ENCODE measurements around the gene PPP4R3C.
"Not testable (repeated sequence)": the region's sequence is repeated elsewhere in the genome, so short reads cannot be mapped to it uniquely, and the experiment has no call there.

The PPP4R3C gene

GRCh38 chrX:27459129-27459528, 4.0 kb downstream of the PPP4R3C start:
- H3K14ac ChIP-seq (ENCODE audit: low read length); H3K27ac ChIP-seq (replicated peaks; ENCODE audit: low read length); H3K79me1 ChIP-seq (ENCODE audit: low read depth, low read length); H3K4me2 ChIP-seq (ENCODE audit: insufficient read depth, low read length, poor library complexity, severe bottlenecking); H2AK5ac ChIP-seq (ENCODE audit: low read depth, low read length); H3K18ac ChIP-seq (ENCODE audit: low read length); H3K23ac ChIP-seq (ENCODE audit: low read depth, low read length, poor library complexity); H3K4me3 ChIP-seq (ENCODE audit: low read length in 2 of 2); H2BK12ac ChIP-seq (ENCODE audit: low read length); H3K4ac ChIP-seq (ENCODE audit: low read length); H3K36me3 ChIP-seq (replicated peaks in 1 of 2; ENCODE audit: control insufficient read depth in 2 of 2, insufficient read depth in 2 of 2, low read length in 2 of 2); H2BK15ac ChIP-seq (ENCODE audit: low read length); H4K8ac ChIP-seq (ENCODE audit: low read depth, low read length); H3K9ac ChIP-seq (ENCODE audit: low read depth, low read length, poor library complexity); H4K91ac ChIP-seq (ENCODE audit: low read depth, low read length, poor library complexity); H2BK5ac ChIP-seq (ENCODE audit: low read length); H3K27me3 ChIP-seq (ENCODE audit: control insufficient read depth in 3 of 3, insufficient read depth in 3 of 3, low read depth in 1 of 3, low read length in 3 of 3); H2AFZ ChIP-seq (ENCODE audit: low read length); H2BK120ac ChIP-seq (ENCODE audit: low read depth, low read length); H3K4me1 ChIP-seq (ENCODE audit: control insufficient read depth in 2 of 2, insufficient read depth in 1 of 2, low read depth in 1 of 2, low read length in 2 of 2); H3K9me3 ChIP-seq (replicated peaks in 1 of 2; ENCODE audit: control insufficient read depth in 2 of 2, insufficient read depth in 1 of 2, low read depth in 1 of 2, low read length in 2 of 2); DNase-seq (ENCODE audit: low spot score): not testable (repeated sequence)
- no CpG with 5 or more reads among the region's 5 CpGs for WGBS, 2 donors (ENCODE audit: extremely low coverage in 2 of 2, insufficient read length in 2 of 2, insufficient replicate concordance in 1 of 2)

- not testable (repeated sequence) for H3K27me3 ChIP-seq (ENCODE audit: control insufficient read depth in 3 of 3, insufficient read depth in 3 of 3, low read depth in 1 of 3, low read length in 3 of 3); H3K27ac ChIP-seq (replicated peaks; ENCODE audit: low read length); H3K23ac ChIP-seq (ENCODE audit: low read depth, low read length, poor library complexity); H2AK5ac ChIP-seq (ENCODE audit: low read depth, low read length); H3K4me2 ChIP-seq (ENCODE audit: insufficient read depth, low read length, poor library complexity, severe bottlenecking); H3K9me3 ChIP-seq (replicated peaks in 1 of 2; ENCODE audit: control insufficient read depth in 2 of 2, insufficient read depth in 1 of 2, low read depth in 1 of 2, low read length in 2 of 2); H3K14ac ChIP-seq (ENCODE audit: low read length); H3K79me1 ChIP-seq (ENCODE audit: low read depth, low read length); H4K91ac ChIP-seq (ENCODE audit: low read depth, low read length, poor library complexity); DNase-seq (ENCODE audit: low spot score); H3K4ac ChIP-seq (ENCODE audit: low read length); H2BK5ac ChIP-seq (ENCODE audit: low read length); H3K9ac ChIP-seq (ENCODE audit: low read depth, low read length, poor library complexity); H4K8ac ChIP-seq (ENCODE audit: low read depth, low read length); H2AFZ ChIP-seq (ENCODE audit: low read length); H2BK12ac ChIP-seq (ENCODE audit: low read length); H2BK15ac ChIP-seq (ENCODE audit: low read length); H2BK120ac ChIP-seq (ENCODE audit: low read depth, low read length); H3K36me3 ChIP-seq (replicated peaks in 1 of 2; ENCODE audit: control insufficient read depth in 2 of 2, insufficient read depth in 2 of 2, low read length in 2 of 2); H3K18ac ChIP-seq (ENCODE audit: low read length); H3K4me1 ChIP-seq (ENCODE audit: control insufficient read depth in 2 of 2, insufficient read depth in 1 of 2, low read depth in 1 of 2, low read length in 2 of 2); H3K4me3 ChIP-seq (ENCODE audit: low read length in 2 of 2)
- WGBS, 2 donors (ENCODE audit: extremely low coverage in 2 of 2, insufficient read length in 2 of 2, insufficient replicate concordance in 1 of 2): no CpG with 5 or more reads among the region's 30 CpGs
Observed at GRCh38 chrX:27458544-27458943, 4.6 kb downstream of the PPP4R3C start.

- H2AK5ac ChIP-seq (ENCODE audit: low read depth, low read length): no peak overlapping the region
- no peak overlapping the region for H2BK12ac ChIP-seq (ENCODE audit: low read length)
- H3K9ac ChIP-seq (ENCODE audit: low read depth, low read length, poor library complexity): no peak overlapping the region
- H3K79me1 ChIP-seq (ENCODE audit: low read depth, low read length): no peaks in the 10 kb centered on the region
- H4K8ac ChIP-seq (ENCODE audit: low read depth, low read length): no peak overlapping the region
- H3K4me1 ChIP-seq (ENCODE audit: control insufficient read depth in 2 of 2, insufficient read depth in 1 of 2, low read depth in 1 of 2, low read length in 2 of 2): no peaks in the 10 kb centered on the region
- no peak overlapping the region for H3K23ac ChIP-seq (ENCODE audit: low read depth, low read length, poor library complexity)
- DNase-seq (ENCODE audit: low spot score): no peak
- no peaks in the 10 kb centered on the region for H3K36me3 ChIP-seq (replicated peaks in 1 of 2; ENCODE audit: control insufficient read depth in 2 of 2, insufficient read depth in 2 of 2, low read length in 2 of 2)
- H3K27ac ChIP-seq (replicated peaks; ENCODE audit: low read length): no peak overlapping the region
- H2BK5ac ChIP-seq (ENCODE audit: low read length): no peak overlapping the region
- no peak overlapping the region for H4K91ac ChIP-seq (ENCODE audit: low read depth, low read length, poor library complexity)
- H2BK15ac ChIP-seq (ENCODE audit: low read length): no peak overlapping the region
- no peak overlapping the region for H3K18ac ChIP-seq (ENCODE audit: low read length)
- H3K4me3 ChIP-seq (ENCODE audit: low read length in 2 of 2): no peak overlapping the region
- no peak overlapping the region for H3K4me2 ChIP-seq (ENCODE audit: insufficient read depth, low read length, poor library complexity, severe bottlenecking)
- H3K14ac ChIP-seq (ENCODE audit: low read length): no peak overlapping the region
- no peak overlapping the region for H2BK120ac ChIP-seq (ENCODE audit: low read depth, low read length)
- H3K27me3 ChIP-seq (ENCODE audit: control insufficient read depth in 3 of 3, insufficient read depth in 3 of 3, low read depth in 1 of 3, low read length in 3 of 3): no peaks in the 10 kb centered on the region
- H2AFZ ChIP-seq (ENCODE audit: low read length): no peak overlapping the region
- H3K4ac ChIP-seq (ENCODE audit: low read length): no peak overlapping the region
- no peaks in the 10 kb centered on the region for H3K9me3 ChIP-seq (replicated peaks in 1 of 2; ENCODE audit: control insufficient read depth in 2 of 2, insufficient read depth in 1 of 2, low read depth in 1 of 2, low read length in 2 of 2)
Observed at GRCh38 chrX:27451324-27451723, 11.8 kb downstream of the PPP4R3C start.

- no peak overlapping the region for H3K14ac ChIP-seq (ENCODE audit: low read length)
- no peak overlapping the region for H2AFZ ChIP-seq (ENCODE audit: low read length)
- H4K8ac ChIP-seq (ENCODE audit: low read depth, low read length): no peak overlapping the region
- no peak overlapping the region for H2BK15ac ChIP-seq (ENCODE audit: low read length)
- no peak overlapping the region for H3K4me3 ChIP-seq (ENCODE audit: low read length in 2 of 2)
- no peak overlapping the region for H3K18ac ChIP-seq (ENCODE audit: low read length)
- H3K4me2 ChIP-seq (ENCODE audit: insufficient read depth, low read length, poor library complexity, severe bottlenecking): no peak overlapping the region
- H3K23ac ChIP-seq (ENCODE audit: low read depth, low read length, poor library complexity): no peak overlapping the region
- no peaks in the 10 kb centered on the region for H3K36me3 ChIP-seq (replicated peaks in 1 of 2; ENCODE audit: control insufficient read depth in 2 of 2, insufficient read depth in 2 of 2, low read length in 2 of 2)
- no peak overlapping the region for H3K4ac ChIP-seq (ENCODE audit: low read length)
- H4K91ac ChIP-seq (ENCODE audit: low read depth, low read length, poor library complexity): no peak overlapping the region
- no peaks in the 10 kb centered on the region for H3K9me3 ChIP-seq (replicated peaks in 1 of 2; ENCODE audit: control insufficient read depth in 2 of 2, insufficient read depth in 1 of 2, low read depth in 1 of 2, low read length in 2 of 2)
- no peak overlapping the region for H2BK120ac ChIP-seq (ENCODE audit: low read depth, low read length)
- H3K9ac ChIP-seq (ENCODE audit: low read depth, low read length, poor library complexity): no peak overlapping the region
- H3K27ac ChIP-seq (replicated peaks; ENCODE audit: low read length): no peak overlapping the region
- no peak overlapping the region for H2BK5ac ChIP-seq (ENCODE audit: low read length)
- no peak overlapping the region for H2AK5ac ChIP-seq (ENCODE audit: low read depth, low read length)
- no peaks in the 10 kb centered on the region for H3K27me3 ChIP-seq (ENCODE audit: control insufficient read depth in 3 of 3, insufficient read depth in 3 of 3, low read depth in 1 of 3, low read length in 3 of 3)
- H3K79me1 ChIP-seq (ENCODE audit: low read depth, low read length): no peaks in the 10 kb centered on the region
- H2BK12ac ChIP-seq (ENCODE audit: low read length): no peak overlapping the region
- H3K4me1 ChIP-seq (ENCODE audit: control insufficient read depth in 2 of 2, insufficient read depth in 1 of 2, low read depth in 1 of 2, low read length in 2 of 2): no peaks in the 10 kb centered on the region
- no peak for DNase-seq (ENCODE audit: low spot score)
- WGBS, 2 donors (ENCODE audit: extremely low coverage in 2 of 2, insufficient read length in 2 of 2, insufficient replicate concordance in 1 of 2): no CpG with 5 or more reads among the region's 1 CpG
Observed at GRCh38 chrX:27446423-27446822, 16.7 kb downstream of the PPP4R3C start.

Measured in neuronal stem cell (in vitro differentiated cells).